HG02870 (cell line): ENCODE results near the gene GPR162.

Source experiments
- ATAC-seq: cut with Tn5 transposase; IDR thresholded peaks from one replicate; pipeline ENCODE4 v1.9.1; 2021; ENCODE audit warnings: mild to moderate bottlenecking, moderate library complexity; ENCODE audit not compliant: unreplicated experiment

GPR162 gene

GRCh38 chr12:6787309-6787708 is 34.3 kb upstream of the GPR162 start:
- no peak for ATAC-seq

- ATAC-seq: no peak
These were observed 32.4 kb upstream of the GPR162 start, which contains the start of gene CD4 for GRCh38 chr12:6788972-6789924. Gene CD4, plus strand, starts transcription at chr12:6789528. Its CDS starts 10,611 bp downstream, at chr12:6800139.

GRCh38 chr12:6790496-6791150 is 31.0 kb upstream of the GPR162 start:
- ATAC-seq: no peak

GRCh38 chr12:6791931-6792520 is 29.6 kb upstream of the GPR162 start:
- ATAC-seq: no peak

- no peak for ATAC-seq
These were observed 29.0 kb upstream of the GPR162 start for GRCh38 chr12:6792522-6793201.

- ATAC-seq: no peak
These were observed 26.5 kb upstream of the GPR162 start for GRCh38 chr12:6795088-6795487.

GRCh38 chr12:6796576-6796975 is 25.0 kb upstream of the GPR162 start:
- no peak for ATAC-seq

GRCh38 chr12:6799147-6799546 is 22.5 kb upstream of the GPR162 start:
- ATAC-seq: no peak

- ATAC-seq: no peak
These were observed 14.5 kb upstream of the GPR162 start for GRCh38 chr12:6807170-6807569.

GRCh38 chr12:6809056-6809455 is 12.6 kb upstream of the GPR162 start:
- no peak for ATAC-seq

GRCh38 chr12:6810758-6811157 is 10.9 kb upstream of the GPR162 start:
- no peak for ATAC-seq

- ATAC-seq: no peak
These were observed 8.3 kb upstream of the GPR162 start for GRCh38 chr12:6813363-6813762.

- no peak for ATAC-seq
These were observed 5.0 kb upstream of the GPR162 start for GRCh38 chr12:6816598-6816997.

- ATAC-seq: no peak
These were observed 4.5 kb upstream of the GPR162 start for GRCh38 chr12:6817098-6817497.

- no peak for ATAC-seq
These were observed 3.9 kb upstream of the GPR162 start for GRCh38 chr12:6817662-6818157.

GRCh38 chr12:6818222-6818621 is 3.4 kb upstream of the GPR162 start:
- no peak for ATAC-seq

- ATAC-seq: no peak
These were observed 3.0 kb upstream of the GPR162 start for GRCh38 chr12:6818645-6819044.

- ATAC-seq: no peak
These were observed 2.3 kb upstream of the GPR162 start for GRCh38 chr12:6819106-6820030.

GRCh38 chr12:6820166-6820565 is 1.5 kb upstream of the GPR162 start:
- ATAC-seq: no peak
